ENCODE results near the gene ENPP5. TPM values are rescaled to one million over a fixed set of nuclear protein-coding genes. Genes with fewer than 3 reads are reported as not detected.

Gene ENPP5
- total RNA-seq, 1 donor from 2014 or later, result 2.5 TPM

- TF ChIP-seq CTCF (conservative IDR thresholded peaks at IDR 0.05; ENCODE audit: low read depth, low read length), result no peak
Measured at GRCh38 chr6:46116289-46116688, 54.5 kb downstream of the ENPP5 start.

GRCh38 chr6:46115634-46116033, 55.1 kb downstream of the ENPP5 start:
- H3K4me3 ChIP-seq (ENCODE audit: low read depth, low read length), result no peak overlapping the region
- DNase-seq (ENCODE audit: low read depth), result no peak
- no peak for TF ChIP-seq CTCF (conservative IDR thresholded peaks at IDR 0.05; ENCODE audit: low read depth, low read length)

More at GRCh38 chr6:46116289-46116688, 54.5 kb downstream of the ENPP5 start:
- H3K4me3 ChIP-seq (ENCODE audit: low read depth, low read length), result no peak overlapping the region
- DNase-seq (ENCODE audit: low read depth), result no peak

- no peak overlapping the region for H3K4me3 ChIP-seq (ENCODE audit: low read depth, low read length)
- no peak for DNase-seq (ENCODE audit: low read depth)
- TF ChIP-seq CTCF (conservative IDR thresholded peaks at IDR 0.05; ENCODE audit: low read depth, low read length), result no peak
Measured at GRCh38 chr6:46113370-46113769, 57.4 kb downstream of the ENPP5 start.

Other genes with a start within 250 kb of the ENPP5 start
- gene CLIC5, start 155.1 kb downstream of the ENPP5 start, total RNA-seq, result 0.58 and 5.2 TPM in 2 replicates
- gene ENPP4, start 41.0 kb downstream of the ENPP5 start, total RNA-seq, result 6.4 and 8.1 TPM in 2 replicates